NOMO-1 treated with dmso at 0.1 percent for 144 hours (cell line): ENCODE measurements around the gene MMP12.

Experiments used
- DNase-seq: peaks from one replicate; lab custom pipeline; 2025; ENCODE audit not compliant: unreplicated experiment; lab: John Stamatoyannopoulos, UW

MMP12 gene

DNA sequence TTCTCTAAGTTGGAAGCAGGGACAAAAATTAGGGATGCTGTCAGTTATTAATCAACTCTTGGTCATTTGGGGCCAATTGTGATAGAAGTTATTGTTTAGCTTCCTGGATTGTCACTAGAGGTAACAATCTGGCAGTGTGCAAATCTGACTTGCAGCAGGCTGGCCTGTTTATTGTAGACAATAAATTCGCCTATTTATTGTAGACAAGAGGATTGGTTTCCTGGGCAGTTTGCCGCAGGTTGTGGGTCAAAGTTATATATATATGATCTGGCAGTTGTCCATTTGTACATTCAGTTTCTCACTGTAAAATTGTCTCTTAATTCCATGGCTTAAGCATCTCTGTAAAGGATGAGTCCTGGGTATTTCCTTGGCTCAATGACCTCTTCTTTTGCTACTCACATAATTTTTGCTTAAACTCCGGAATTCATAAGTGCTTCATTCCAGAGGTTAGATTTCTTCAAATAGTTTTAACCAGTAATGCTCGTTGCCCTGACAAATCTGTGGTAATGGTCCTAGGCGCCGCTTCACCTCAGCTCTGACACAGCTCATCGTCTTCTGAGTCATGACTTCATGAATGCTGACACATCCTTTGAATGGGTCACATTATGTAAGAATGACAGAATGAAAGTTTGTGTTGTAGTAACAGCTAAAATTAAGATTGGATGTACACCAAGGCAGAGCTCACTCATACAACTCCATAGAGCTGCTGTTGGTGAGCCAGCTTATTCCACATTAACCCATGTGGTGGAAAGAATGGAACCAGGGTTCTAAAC, 23.6 kb downstream of the MMP12 start:
- no peak for DNase-seq

DNA sequence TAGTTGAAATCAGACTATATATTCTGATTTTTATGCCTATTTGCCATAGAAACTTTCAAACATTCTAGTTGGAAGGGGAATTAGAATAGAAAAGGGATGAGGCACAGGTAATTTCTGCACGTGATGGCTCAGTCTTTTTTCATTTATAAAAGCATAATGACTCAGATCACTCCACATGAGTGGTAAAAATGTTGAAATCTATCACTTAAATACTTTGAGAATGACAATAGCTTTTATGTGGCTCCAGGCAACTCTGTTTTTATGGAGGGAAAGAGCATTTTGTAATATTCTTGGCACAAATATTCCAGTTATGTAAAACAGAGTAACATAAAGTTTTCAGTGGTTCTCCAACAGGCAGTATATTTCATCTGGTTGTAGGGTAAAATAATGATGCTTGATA, 25.5 kb downstream of the MMP12 start:
- DNase-seq, result no peak

GRCh38 chr11:102846292-102846691, 28.5 kb downstream of the MMP12 start:
- DNase-seq, result no peak

GRCh38 chr11:102843489-102843888, 31.3 kb downstream of the MMP12 start, which contains the start of gene MMP3:
TSS of gene MMP3 (minus strand) at chr11:102843609. CDS start at chr11:102843546, 63 bp downstream.
- DNase-seq, result no peak

- no peak for DNase-seq
Observed at GRCh38 chr11:102842930-102843329, 31.9 kb downstream of the MMP12 start.

- DNase-seq, result no peak
Observed at GRCh38 chr11:102840018-102840417, 34.8 kb downstream of the MMP12 start.

DNA sequence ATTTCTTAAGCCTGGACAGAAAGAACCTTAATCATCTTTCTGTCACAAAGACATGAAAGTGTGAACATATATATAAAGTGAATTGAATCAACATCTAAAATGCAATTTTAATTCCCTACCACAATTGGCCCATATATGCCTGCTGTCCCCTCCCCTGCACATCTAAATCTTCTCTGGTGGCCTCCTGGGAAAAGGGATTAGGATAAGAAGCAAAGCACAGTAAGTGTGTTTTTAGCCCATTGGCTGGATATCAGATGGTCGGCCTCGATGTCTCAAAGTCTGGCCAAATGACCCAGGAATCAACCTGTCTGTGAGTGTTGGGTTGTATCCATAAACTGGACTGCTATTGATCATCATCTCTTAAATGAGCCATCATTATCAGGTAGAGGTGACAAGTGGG, 37.1 kb downstream of the MMP12 start:
- DNase-seq, result no peak

DNA sequence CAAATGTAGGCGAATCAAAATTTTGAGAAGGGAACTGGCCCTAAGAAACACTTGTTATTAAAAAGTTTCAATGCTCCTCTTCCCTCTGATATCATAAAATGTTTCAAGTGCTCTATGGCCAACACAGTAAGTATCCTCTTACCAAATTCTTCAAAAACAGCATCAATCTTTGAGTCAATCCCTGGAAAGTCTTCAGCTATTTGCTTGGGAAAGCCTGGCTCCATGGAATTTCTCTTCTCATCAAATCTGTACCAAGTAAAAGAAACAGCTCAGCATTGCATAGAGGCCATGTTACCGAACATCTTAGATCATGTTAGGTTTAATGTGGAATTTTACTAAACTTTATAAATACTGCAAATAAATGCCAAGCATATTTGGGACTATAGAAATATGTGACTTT, 37.6 kb downstream of the MMP12 start:
- no peak for DNase-seq

DNA sequence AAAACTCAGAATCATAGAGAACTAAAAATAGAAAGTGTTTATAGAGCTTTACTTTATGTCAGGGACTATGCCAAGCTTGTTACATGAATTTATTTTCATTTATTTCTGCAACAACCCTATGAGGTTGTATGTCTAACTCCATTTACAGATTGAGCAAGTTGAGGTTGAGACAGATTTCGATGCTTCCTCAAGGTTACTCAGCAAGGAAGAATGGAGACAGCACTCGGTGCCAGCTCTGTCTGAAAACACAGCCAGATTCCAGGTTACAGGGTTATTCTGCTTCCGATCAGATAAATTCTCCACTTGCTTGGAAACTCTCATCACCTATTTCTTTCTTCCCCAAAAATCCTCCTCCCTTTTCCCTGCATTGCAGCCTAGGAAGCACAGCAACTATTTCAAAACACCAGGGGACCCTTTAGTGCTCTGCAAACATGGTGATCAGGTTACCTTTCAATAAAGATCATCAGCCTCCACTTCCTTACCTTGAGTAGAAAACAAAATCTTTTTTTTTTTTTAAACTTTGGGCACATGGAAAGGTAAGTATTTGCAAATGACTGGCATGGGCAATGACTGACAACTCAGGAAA, 38.4 kb downstream of the MMP12 start:
- DNase-seq, result no peak

DNA sequence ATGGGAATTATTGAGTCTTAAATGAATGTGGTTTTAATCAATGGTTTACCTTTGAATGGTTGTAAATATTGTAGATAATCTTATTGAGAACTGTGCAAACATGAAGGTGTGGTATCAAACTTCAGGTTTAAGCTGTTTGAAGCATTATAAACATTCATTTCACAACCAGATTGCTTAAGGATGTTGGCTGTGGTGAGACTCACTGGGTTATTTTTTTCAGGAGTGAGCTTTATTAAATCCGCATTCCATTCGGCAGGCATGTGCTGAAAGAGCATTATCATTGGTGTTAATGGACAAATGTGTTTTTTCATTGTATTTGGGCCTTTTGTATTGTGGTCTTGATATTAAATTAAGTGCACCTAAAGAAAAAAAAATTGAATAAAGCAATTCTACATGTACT, 41.1 kb downstream of the MMP12 start:
- no peak for DNase-seq

DNA sequence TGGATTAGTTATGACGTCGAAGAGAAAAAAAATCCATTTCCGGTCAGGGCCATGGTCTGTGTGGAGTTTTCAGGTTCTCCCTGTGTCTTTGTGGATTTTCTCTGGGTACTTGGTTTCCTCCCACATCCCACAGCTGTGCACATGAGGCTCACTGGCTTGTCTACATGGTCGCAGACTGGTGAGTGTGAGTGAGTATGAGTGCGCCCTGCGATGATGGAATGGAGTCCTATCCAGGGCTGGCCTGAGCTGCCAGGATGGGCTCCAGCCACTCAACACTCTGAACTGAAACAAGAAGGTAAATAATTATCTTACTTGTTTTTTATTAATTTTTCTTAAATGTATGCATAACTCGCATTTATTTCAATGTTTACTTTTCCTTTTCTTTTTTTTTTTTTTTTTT, 42.2 kb downstream of the MMP12 start:
- no peak for DNase-seq

GRCh38 chr11:102831489-102832440, 43.0 kb downstream of the MMP12 start:
- no peak for DNase-seq

- no peak for DNase-seq
Observed at GRCh38 chr11:102831128-102831488, 43.7 kb downstream of the MMP12 start.

DNA sequence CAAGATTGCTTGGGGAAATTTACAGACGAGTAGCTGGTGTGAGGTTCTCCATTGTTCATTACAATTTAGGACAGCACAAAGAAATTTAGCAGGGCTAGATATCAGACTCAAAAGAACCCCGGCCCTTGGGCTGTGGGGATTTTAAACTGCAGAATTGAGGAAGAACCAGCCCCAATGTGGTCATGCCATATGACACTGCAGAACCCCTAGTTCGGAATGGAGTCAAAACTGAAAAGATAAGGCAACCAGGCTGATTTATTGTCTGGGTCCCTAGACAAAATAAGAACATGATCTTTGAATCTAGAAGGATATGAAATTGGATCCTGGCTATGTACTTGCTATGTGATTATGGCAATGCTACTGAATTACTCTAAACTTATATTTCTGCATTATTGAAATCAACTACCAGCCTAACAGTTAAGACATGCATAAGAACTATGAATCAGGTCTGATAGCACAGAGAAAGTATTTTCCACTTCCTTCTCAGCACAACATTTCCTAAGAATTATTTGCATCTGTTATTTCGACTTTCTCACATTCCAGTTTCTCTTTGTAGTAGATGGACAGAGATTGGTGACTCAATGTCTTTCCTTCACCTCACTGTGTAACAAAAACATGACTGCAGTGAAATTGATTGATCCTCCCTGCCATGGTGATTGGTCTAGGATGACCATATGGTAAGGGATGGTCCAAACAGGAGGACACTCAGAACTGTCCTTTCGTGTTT, 44.6 kb downstream of the MMP12 start:
- DNase-seq, result no peak

DNA sequence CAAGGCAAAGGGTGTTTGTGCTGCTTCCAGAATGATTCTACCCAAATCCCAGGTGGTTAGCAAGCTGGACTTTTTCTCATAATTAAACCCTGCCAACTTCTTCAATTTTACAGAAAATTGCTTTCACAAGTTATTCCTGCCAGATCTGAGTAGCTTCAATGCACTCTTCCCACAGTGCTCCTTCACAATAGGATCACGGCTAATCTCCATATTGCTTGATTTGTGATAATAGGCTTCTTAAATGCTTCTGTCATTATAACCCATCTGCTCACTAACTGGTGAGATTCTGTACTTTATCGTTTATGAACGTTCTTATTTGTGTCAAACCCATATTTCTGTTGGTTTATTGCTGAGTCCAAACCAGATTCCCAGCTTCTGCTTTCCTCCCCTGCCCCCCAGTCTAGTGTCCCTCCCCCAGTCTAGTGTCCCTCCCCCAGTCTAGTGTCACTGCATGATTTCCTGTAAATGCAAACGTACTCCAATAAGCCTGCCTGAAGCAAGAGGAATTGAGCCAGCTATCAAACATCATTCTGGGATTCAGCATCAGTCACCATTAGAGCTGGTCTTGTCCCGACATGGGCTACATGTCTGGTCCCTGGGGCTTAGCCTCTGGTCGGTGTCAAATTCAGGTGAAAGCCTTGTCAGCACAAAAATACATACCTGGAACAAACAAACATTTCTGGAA, 45.3 kb downstream of the MMP12 start:
- DNase-seq, result no peak

DNA sequence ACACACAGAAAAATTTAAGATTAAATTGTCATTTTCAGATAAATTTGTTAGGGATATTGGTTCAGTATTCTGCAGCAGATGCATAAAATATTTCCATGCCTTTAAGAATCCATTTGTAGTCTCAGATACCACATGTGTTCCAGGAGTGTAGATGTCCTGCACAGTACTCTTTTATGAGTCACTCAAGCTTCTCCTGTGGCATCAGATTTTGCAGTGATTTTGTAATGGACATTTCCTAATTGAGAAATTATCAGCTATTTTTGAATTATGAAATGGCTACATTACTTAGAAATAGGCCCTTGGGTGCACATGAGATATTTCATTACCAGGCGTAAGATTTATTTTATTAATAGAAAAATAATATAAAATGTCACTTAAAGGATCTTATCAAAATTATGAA, 50.2 kb downstream of the MMP12 start:
- DNase-seq, result no peak

- no peak for DNase-seq
Observed at GRCh38 chr11:102819491-102819890, 55.3 kb downstream of the MMP12 start.

DNA sequence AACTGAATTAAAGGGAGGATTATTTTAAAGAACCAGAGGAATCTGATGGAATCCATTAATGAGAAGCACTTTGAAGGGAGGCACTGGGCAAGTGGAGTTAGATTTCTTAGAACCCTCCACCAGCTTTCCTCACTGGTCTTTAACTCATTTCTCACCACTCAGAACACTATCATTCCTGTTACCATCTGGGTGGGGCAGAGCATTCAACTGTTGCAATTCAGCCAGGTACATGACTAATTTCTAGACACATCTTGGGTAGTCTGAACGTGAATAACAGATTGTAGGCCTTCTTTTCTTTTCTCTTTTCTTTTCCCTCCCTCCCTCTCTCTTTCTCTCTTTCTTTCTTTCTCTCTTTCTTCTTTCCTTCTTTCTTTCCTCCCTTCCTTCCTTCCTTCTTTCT, 61.3 kb downstream of the MMP12 start:
- DNase-seq, result no peak
